HUES48 (cell line): ENCODE measurements around the gene LIG3.
A peak's percentile ranks its signal among the peaks of the same experiment; 100 is the strongest.
"Not testable (repeated sequence)": the region's sequence is repeated elsewhere in the genome, so short reads cannot be mapped to it uniquely, and the experiment has no call there.

Experiments
- H3K27ac ChIP-seq: one replicate; pipeline ENCODE4 v1.7.0; 2013; ENCODE audit warnings: low read depth, low read length, inconsistent platforms
- H3K27me3 ChIP-seq: 2 replicates; pipeline ENCODE4 v1.6.1; 2013; ENCODE audit warnings: mild to moderate bottlenecking, low read length; ENCODE audit not compliant: control insufficient read depth, insufficient read depth
- H3K36me3 ChIP-seq: 2 replicates; pipeline ENCODE4 v1.6.1; 2013; ENCODE audit warnings: low read length; ENCODE audit not compliant: control insufficient read depth, insufficient read depth
- H3K4me1 ChIP-seq: 2 replicates; pipeline ENCODE4 v1.6.1; 2013; ENCODE audit warnings: mild to moderate bottlenecking, low read length; ENCODE audit not compliant: control insufficient read depth, insufficient read depth
- H3K4me3 ChIP-seq: 2 replicates; pipeline ENCODE4 v1.5.1; 2013; ENCODE audit warnings: mild to moderate bottlenecking, low read depth, low read length
- H3K9ac ChIP-seq: 2 replicates; pipeline ENCODE4 v1.6.1; 2013; ENCODE audit warnings: mild to moderate bottlenecking, low read depth, low read length, moderate library complexity
- H3K9me3 ChIP-seq: 2 replicates; pipeline ENCODE4 v1.6.1; 2013; ENCODE audit warnings: low read length; ENCODE audit not compliant: control insufficient read depth, insufficient read depth

The LIG3 gene

DNA sequence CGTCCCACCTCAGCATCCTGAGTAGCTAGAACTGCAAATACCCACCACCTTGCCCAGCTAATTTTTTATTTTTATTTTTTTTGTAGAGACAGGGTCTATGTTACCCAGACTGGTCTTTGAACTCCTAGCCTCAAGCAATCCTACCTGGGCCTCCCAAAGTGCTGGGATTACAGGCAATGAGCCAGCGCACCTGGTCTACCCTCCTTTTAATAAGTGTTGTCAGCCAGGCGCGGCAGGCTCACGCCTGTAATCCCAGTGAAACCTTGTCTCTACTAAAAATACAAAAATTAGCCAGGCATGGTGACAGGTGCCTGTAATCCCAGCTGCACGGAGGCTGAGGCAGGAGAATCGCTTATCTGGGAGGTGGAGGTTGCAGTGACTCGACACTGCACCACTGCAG, 63.9 kb downstream of the LIG3 start:
- Histone ChIP-seq H3K36me3 (no peaks in the 10 kb centered on the region), H3K9me3 (no peaks in the 10 kb centered on the region), H3K4me1 (peaks cover 11% of the 10 kb centered on the region), H3K9ac (no peak overlapping the region), H3K27ac (no peak overlapping the region), H3K4me3 (no peak overlapping the region), H3K27me3 (no peaks in the 10 kb centered on the region)

DNA sequence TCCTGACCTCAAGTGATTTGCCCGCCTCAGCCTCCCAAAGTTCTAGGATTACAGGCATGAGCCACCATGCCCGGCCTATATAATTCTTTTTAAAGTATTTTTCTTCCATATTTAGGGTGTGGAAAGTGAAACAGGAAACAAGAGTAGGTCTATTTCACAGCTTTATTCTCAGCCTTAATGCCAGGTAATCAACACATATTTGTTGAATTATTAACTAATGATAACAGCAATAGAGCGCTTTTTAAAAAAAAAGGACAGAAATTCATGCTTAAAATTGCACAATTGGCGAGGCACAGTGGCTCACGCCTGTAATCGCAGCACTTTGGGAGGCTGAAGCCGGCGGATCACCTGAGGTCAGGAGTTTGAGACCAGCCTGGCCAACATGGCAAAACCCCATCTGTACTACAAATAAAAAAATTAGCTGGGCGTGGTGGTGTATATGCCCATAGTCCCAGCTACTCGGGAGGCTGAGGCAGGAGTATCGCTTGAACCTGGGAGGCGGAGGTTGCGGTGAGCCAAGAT, 65.2 kb downstream of the LIG3 start:
- not testable (repeated sequence) for H3K36me3 ChIP-seq, H3K4me3 ChIP-seq, H3K9ac ChIP-seq

GRCh38 chr17:35046245-35046644, 65.9 kb downstream of the LIG3 start:
- Histone ChIP-seq H3K9me3 (no peaks in the 10 kb centered on the region), H3K4me1 (peaks cover 11% of the 10 kb centered on the region), H3K36me3 (no peaks in the 10 kb centered on the region), H3K4me3 (no peak overlapping the region), H3K27ac (no peak overlapping the region), H3K9ac (no peak overlapping the region), H3K27me3 (no peaks in the 10 kb centered on the region)

More for the DNA sequence above, 65.2 kb downstream of the LIG3 start:
- peaks cover 11% of the 10 kb centered on the region for H3K4me1 ChIP-seq
- not testable (repeated sequence) for H3K9me3 ChIP-seq, H3K27ac ChIP-seq, H3K27me3 ChIP-seq

GRCh38 chr17:35046740-35047283, 66.5 kb downstream of the LIG3 start:
- Histone ChIP-seq H3K9ac (no peak overlapping the region), H3K4me1 (peaks cover 11% of the 10 kb centered on the region), H3K9me3 (no peaks in the 10 kb centered on the region), H3K4me3 (no peak overlapping the region), H3K27ac (peak overlapping the region; percentile 42), H3K36me3 (no peaks in the 10 kb centered on the region), H3K27me3 (no peaks in the 10 kb centered on the region)

- no peak overlapping the region for H3K9ac ChIP-seq
- no peaks in the 10 kb centered on the region for H3K9me3 ChIP-seq
- no peaks in the 10 kb centered on the region for H3K36me3 ChIP-seq
- H3K4me3 ChIP-seq: no peak overlapping the region
- H3K4me1 ChIP-seq: peaks cover 25% of the 10 kb centered on the region
- no peak overlapping the region for H3K27ac ChIP-seq
- no peaks in the 10 kb centered on the region for H3K27me3 ChIP-seq
These were observed 68.5 kb downstream of the LIG3 start for GRCh38 chr17:35048685-35049379.

GRCh38 chr17:35050170-35050569, 69.9 kb downstream of the LIG3 start:
- peaks cover 25% of the 10 kb centered on the region for H3K4me1 ChIP-seq
- H3K27me3 ChIP-seq: no peaks in the 10 kb centered on the region
- H3K27ac ChIP-seq: no peak overlapping the region
- no peak overlapping the region for H3K4me3 ChIP-seq
- no peaks in the 10 kb centered on the region for H3K9me3 ChIP-seq
- no peak overlapping the region for H3K9ac ChIP-seq
- H3K36me3 ChIP-seq: no peaks in the 10 kb centered on the region

GRCh38 chr17:35051183-35051578, 70.9 kb downstream of the LIG3 start:
- no peak overlapping the region for H3K4me3 ChIP-seq

GRCh38 chr17:35051579-35052240, 71.4 kb downstream of the LIG3 start:
- Histone ChIP-seq H3K4me3 (no peak overlapping the region), H3K4me1 (peaks cover 26% of the 10 kb centered on the region), H3K36me3 (no peaks in the 10 kb centered on the region), H3K27me3 (no peaks in the 10 kb centered on the region), H3K9ac (no peak overlapping the region), H3K27ac (peak overlapping the region; percentile 55), H3K9me3 (no peaks in the 10 kb centered on the region)

More at GRCh38 chr17:35051183-35051578, 70.9 kb downstream of the LIG3 start:
- peak overlapping the region; percentile 55 for H3K27ac ChIP-seq
- H3K27me3 ChIP-seq: no peaks in the 10 kb centered on the region
- no peak overlapping the region for H3K9ac ChIP-seq
- H3K36me3 ChIP-seq: no peaks in the 10 kb centered on the region
- H3K9me3 ChIP-seq: no peaks in the 10 kb centered on the region
- H3K4me1 ChIP-seq: peaks cover 30% of the 10 kb centered on the region

DNA sequence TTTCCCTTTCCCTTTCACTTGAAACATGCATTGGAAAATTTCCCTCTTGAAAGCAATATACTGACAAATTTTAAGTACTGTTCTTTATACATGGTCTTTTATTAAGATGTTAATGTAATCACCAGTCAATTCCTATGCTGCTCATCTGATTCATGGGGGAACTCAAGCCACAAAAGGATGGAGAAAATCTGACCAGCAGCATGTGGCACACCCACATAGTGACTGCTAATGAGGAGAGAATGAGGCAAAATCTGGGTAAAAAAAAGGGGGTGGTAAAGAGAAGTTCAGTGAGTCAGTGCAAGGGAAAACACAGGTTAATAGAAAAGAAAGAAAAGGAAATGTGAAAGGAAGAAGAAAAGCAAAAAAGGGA, 71.9 kb downstream of the LIG3 start:
- H3K27me3 ChIP-seq: no peaks in the 10 kb centered on the region
- H3K36me3 ChIP-seq: no peaks in the 10 kb centered on the region
- no peak overlapping the region for H3K9ac ChIP-seq
- no peak overlapping the region for H3K4me3 ChIP-seq
- peaks cover 21% of the 10 kb centered on the region for H3K4me1 ChIP-seq
- H3K27ac ChIP-seq: peak overlapping the region; percentile 55
- no peaks in the 10 kb centered on the region for H3K9me3 ChIP-seq

GRCh38 chr17:35052780-35053179, 72.5 kb downstream of the LIG3 start:
- H3K36me3 ChIP-seq: no peaks in the 10 kb centered on the region
- H3K4me1 ChIP-seq: peaks cover 19% of the 10 kb centered on the region
- H3K27me3 ChIP-seq: no peaks in the 10 kb centered on the region
- no peak overlapping the region for H3K4me3 ChIP-seq
- peak overlapping the region; percentile 55 for H3K27ac ChIP-seq
- no peak overlapping the region for H3K9ac ChIP-seq
- H3K9me3 ChIP-seq: no peaks in the 10 kb centered on the region

DNA sequence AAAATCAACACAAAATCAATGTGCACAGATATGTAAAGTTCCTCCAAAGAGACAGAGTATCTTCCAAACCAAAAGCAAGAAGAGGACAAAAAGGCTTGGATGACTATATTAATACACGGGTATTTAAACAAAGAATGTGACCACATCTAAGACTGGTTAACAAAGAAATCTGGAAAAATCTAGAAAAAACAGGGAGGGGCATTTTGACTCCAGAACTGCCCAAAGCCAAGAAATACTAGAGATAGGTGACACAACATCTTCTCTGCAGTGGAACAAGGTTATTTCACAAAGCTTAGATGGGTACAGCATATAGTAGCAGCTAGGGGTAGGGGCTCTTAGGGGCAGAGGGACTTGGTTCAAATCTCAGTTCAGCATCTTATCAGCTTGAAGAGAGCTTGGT, 72.9 kb downstream of the LIG3 start:
- Histone ChIP-seq H3K36me3 (no peaks in the 10 kb centered on the region), H3K27me3 (no peaks in the 10 kb centered on the region), H3K9ac (no peak overlapping the region), H3K4me1 (peaks cover 19% of the 10 kb centered on the region), H3K9me3 (no peaks in the 10 kb centered on the region), H3K27ac (peak overlapping the region; percentile 55), H3K4me3 (no peak overlapping the region)
